Mesenchymal stem cell (in vitro differentiated cells and primary cell): Measurements from ENCODE around the gene AJAP1.

ENCODE experiments used
- DNase-seq: peaks from one replicate; pipeline ENCODE4 v3.0.0-alpha.2; 2013
- H2AFZ ChIP-seq: one replicate; pipeline ENCODE4 v1.6.1; 2013; ENCODE audit warnings: low read depth, mild to moderate bottlenecking, control low read depth, inconsistent platforms, low read length, moderate library complexity
- H2AK5ac ChIP-seq: 2 replicates; pipeline ENCODE4 v1.6.1; 2013; ENCODE audit warnings: low read length, moderate library complexity, mild to moderate bottlenecking, inconsistent platforms; ENCODE audit not compliant: severe bottlenecking
- H2BK120ac ChIP-seq: one replicate; pipeline ENCODE4 v1.6.1; 2013; ENCODE audit warnings: low read depth, mild to moderate bottlenecking, inconsistent platforms, low read length, moderate library complexity
- H2BK12ac ChIP-seq, 2 experiments: one replicate each; pipeline ENCODE4 v1.6.1; 2013; ENCODE audit warnings: inconsistent platforms in 2 of 2, low read length in 2 of 2, mild to moderate bottlenecking in 2 of 2, moderate library complexity in 2 of 2, control low read depth in 1 of 2
- H2BK15ac ChIP-seq: one replicate; pipeline ENCODE4 v1.6.1; 2013; ENCODE audit warnings: mild to moderate bottlenecking, low read depth, inconsistent platforms; ENCODE audit not compliant: poor library complexity, severe bottlenecking
- H2BK5ac ChIP-seq: 2 replicates; pipeline ENCODE4 v1.6.1; 2013; ENCODE audit warnings: low read depth, mild to moderate bottlenecking, low read length, control low read depth, inconsistent platforms; ENCODE audit not compliant: poor library complexity, severe bottlenecking
- H3K14ac ChIP-seq, 2 experiments: one replicate each; pipeline ENCODE4 v1.6.1; 2013; ENCODE audit warnings: inconsistent platforms in 2 of 2, low read length in 2 of 2, control low read depth in 1 of 2, mild to moderate bottlenecking in 1 of 2, moderate library complexity in 1 of 2
- H3K18ac ChIP-seq, 2 experiments: one replicate each; pipeline ENCODE4 v1.6.1; 2013; ENCODE audit warnings: inconsistent platforms in 2 of 2, low read length in 2 of 2, control low read depth in 1 of 2, low read depth in 1 of 2, mild to moderate bottlenecking in 1 of 2
- H3K23ac ChIP-seq, 2 experiments: one replicate each; pipeline ENCODE4 v1.6.1; 2013; ENCODE audit warnings: inconsistent platforms in 2 of 2, low read length in 2 of 2, mild to moderate bottlenecking in 2 of 2, moderate library complexity in 2 of 2, control low read depth in 1 of 2
- H3K27ac ChIP-seq: 2 replicates; pipeline ENCODE4 v1.5.1; 2013; ENCODE audit warnings: mild to moderate bottlenecking, moderate library complexity, low read length, control low read depth, inconsistent platforms; ENCODE audit not compliant: poor library complexity, severe bottlenecking
- H3K27me3 ChIP-seq, 2 experiments: 2 replicates each; pipeline versions ENCODE4 v1.6.1 to v1.7.0; 2013; ENCODE audit warnings: low read length in 2 of 2, mild to moderate bottlenecking in 2 of 2, moderate library complexity in 2 of 2, control low read depth in 1 of 2, inconsistent platforms in 1 of 2; ENCODE audit not compliant: control insufficient read depth in 1 of 2, insufficient read depth in 1 of 2
- H3K36me3 ChIP-seq, 2 experiments: 2 replicates each; pipeline versions ENCODE4 v1.6.1 to v1.7.0; 2013; ENCODE audit warnings: low read length in 2 of 2, control low read depth in 1 of 2, inconsistent platforms in 1 of 2, low read depth in 1 of 2, mild to moderate bottlenecking in 1 of 2; ENCODE audit not compliant: insufficient read depth in 2 of 2, control insufficient read depth in 1 of 2
- H3K4ac ChIP-seq, 2 experiments: one replicate each; pipeline ENCODE4 v1.6.1; 2013; ENCODE audit warnings: inconsistent platforms in 2 of 2, low read length in 2 of 2, mild to moderate bottlenecking in 2 of 2, moderate library complexity in 2 of 2, control low read depth in 1 of 2, low read depth in 1 of 2
- H3K4me1 ChIP-seq: 2 replicates; pipeline ENCODE4 v1.6.1; 2013; ENCODE audit warnings: low read depth, low read length, control low read depth; ENCODE audit not compliant: control insufficient read depth, insufficient read depth
- H3K4me2 ChIP-seq: 2 replicates; pipeline ENCODE4 v1.6.1; 2013; ENCODE audit warnings: low read length, mild to moderate bottlenecking, inconsistent platforms; ENCODE audit not compliant: poor library complexity, severe bottlenecking
- H3K4me3 ChIP-seq, 2 experiments: 2 replicates each; pipeline versions ENCODE4 v1.5.1 to v1.7.0; 2013; ENCODE audit warnings: low read length in 2 of 2, mild to moderate bottlenecking in 2 of 2, control low read depth in 1 of 2, low read depth in 1 of 2; ENCODE audit not compliant: insufficient read depth in 1 of 2
- H3K79me1 ChIP-seq: replicated peaks from 2 replicates; pipeline ENCODE4 v1.6.1; 2013; ENCODE audit warnings: mild to moderate bottlenecking, control low read depth, low read length, inconsistent platforms; ENCODE audit not compliant: poor library complexity, severe bottlenecking
- H3K9ac ChIP-seq: 2 replicates; pipeline ENCODE4 v1.7.0; 2013; ENCODE audit warnings: mild to moderate bottlenecking, low read length, moderate library complexity
- H3K9me3 ChIP-seq: 2 replicates; pipeline ENCODE4 v1.7.0; 2013; ENCODE audit warnings: mild to moderate bottlenecking, low read length; ENCODE audit not compliant: control insufficient read depth
- H4K8ac ChIP-seq: one replicate; pipeline ENCODE4 v1.6.1; 2013; ENCODE audit warnings: inconsistent platforms, mild to moderate bottlenecking, low read length, moderate library complexity
- H4K91ac ChIP-seq: one replicate; pipeline ENCODE4 v1.6.1; 2013; ENCODE audit warnings: mild to moderate bottlenecking, low read length, inconsistent platforms
- WGBS: methylation state at CpG from one replicate; pipeline ENCODE4 v1.1.7; 2013; ENCODE audit warnings: mixed read lengths; 5-methylcytosine and 5-hydroxymethylcytosine counted together

Gene AJAP1

GRCh38 chr1:4687943-4688342 lies 33.5 kb downstream of the AJAP1 start:
- H3K23ac ChIP-seq = no peak overlapping the region
- H3K4me3 ChIP-seq = no peak overlapping the region
- H3K4me2 ChIP-seq = no peak overlapping the region
- no peak overlapping the region for H3K18ac ChIP-seq
- no peaks in the 10 kb centered on the region for H3K9me3 ChIP-seq
- H2AFZ ChIP-seq = no peak overlapping the region
- H3K79me1 ChIP-seq = no peaks in the 10 kb centered on the region
- peaks cover 0 to 4% of the 10 kb centered on the region in 2 experiments for H3K27me3 ChIP-seq
- no peaks in the 10 kb centered on the region for H3K36me3 ChIP-seq
- no peak overlapping the region for H2BK12ac ChIP-seq
- no peak overlapping the region for H2BK5ac ChIP-seq
- H2BK15ac ChIP-seq = no peak overlapping the region
- no peak overlapping the region for H2AK5ac ChIP-seq
- H3K27ac ChIP-seq = no peak overlapping the region
- H4K91ac ChIP-seq = no peak overlapping the region
- WGBS = 88% methylated on average over 11 of the region's 11 CpGs
- no peak overlapping the region for H3K9ac ChIP-seq
- H3K4ac ChIP-seq = no peak overlapping the region
- DNase-seq = no peak
- no peak overlapping the region for H2BK120ac ChIP-seq
- H3K14ac ChIP-seq = no peak overlapping the region
- H4K8ac ChIP-seq = no peak overlapping the region
- H3K4me1 ChIP-seq = no peaks in the 10 kb centered on the region

GRCh38 chr1:4689271-4689935 lies 35.0 kb downstream of the AJAP1 start:
- DNase-seq = no peak
- H2AK5ac ChIP-seq = no peak overlapping the region
- no peak overlapping the region for H4K91ac ChIP-seq
- no peak overlapping the region for H3K23ac ChIP-seq
- H3K36me3 ChIP-seq = no peaks in the 10 kb centered on the region
- H3K4me1 ChIP-seq = no peaks in the 10 kb centered on the region
- no peak overlapping the region for H3K18ac ChIP-seq
- no peak overlapping the region for H3K4me2 ChIP-seq
- H3K27ac ChIP-seq = no peak overlapping the region
- H3K79me1 ChIP-seq = no peaks in the 10 kb centered on the region
- no peaks in the 10 kb centered on the region for H3K9me3 ChIP-seq
- H2BK5ac ChIP-seq = no peak overlapping the region
- no peak overlapping the region for H2BK12ac ChIP-seq
- H3K14ac ChIP-seq = no peak overlapping the region
- H3K4ac ChIP-seq = no peak overlapping the region
- 93% methylated on average over 24 of the region's 24 CpGs for WGBS
- H3K4me3 ChIP-seq = no peak overlapping the region
- H3K27me3 ChIP-seq = peaks cover 0 to 4% of the 10 kb centered on the region in 2 experiments
- no peak overlapping the region for H4K8ac ChIP-seq
- H2AFZ ChIP-seq = no peak overlapping the region
- H2BK15ac ChIP-seq = no peak overlapping the region
- H2BK120ac ChIP-seq = no peak overlapping the region
- no peak overlapping the region for H3K9ac ChIP-seq

GRCh38 chr1:4689941-4690635 lies 35.7 kb downstream of the AJAP1 start:
- H3K27me3 ChIP-seq = peaks cover 0 to 1% of the 10 kb centered on the region in 2 experiments
- no peak overlapping the region for H2AK5ac ChIP-seq
- H3K4me2 ChIP-seq = no peak overlapping the region
- H3K4me3 ChIP-seq = no peak overlapping the region
- no peak overlapping the region for H3K23ac ChIP-seq
- H3K27ac ChIP-seq = no peak overlapping the region
- H3K79me1 ChIP-seq = no peaks in the 10 kb centered on the region
- no peaks in the 10 kb centered on the region for H3K9me3 ChIP-seq
- no peak overlapping the region for H2AFZ ChIP-seq
- no peak overlapping the region for H3K4ac ChIP-seq
- H3K14ac ChIP-seq = no peak overlapping the region
- H3K36me3 ChIP-seq = no peaks in the 10 kb centered on the region
- no peak overlapping the region for H4K91ac ChIP-seq
- H2BK15ac ChIP-seq = no peak overlapping the region
- no peak overlapping the region for H4K8ac ChIP-seq
- no peak for DNase-seq
- H2BK5ac ChIP-seq = no peak overlapping the region
- no peak overlapping the region for H2BK12ac ChIP-seq
- no peak overlapping the region for H3K9ac ChIP-seq
- no peak overlapping the region for H2BK120ac ChIP-seq
- H3K4me1 ChIP-seq = no peaks in the 10 kb centered on the region
- no peak overlapping the region for H3K18ac ChIP-seq
- WGBS = 90% methylated on average over 19 of the region's 19 CpGs

GRCh38 chr1:4690951-4691675 lies 36.7 kb downstream of the AJAP1 start:
- Histone ChIP-seq H3K36me3 (no peaks in the 10 kb centered on the region), H2BK5ac (no peak overlapping the region), H3K23ac (no peak overlapping the region), H3K4me3 (no peak overlapping the region), H2BK120ac (no peak overlapping the region), H3K4me1 (no peaks in the 10 kb centered on the region), H3K4me2 (no peak overlapping the region), H3K79me1 (no peaks in the 10 kb centered on the region), H4K91ac (no peak overlapping the region), H3K9ac (no peak overlapping the region), H3K27me3 (no peaks in the 10 kb centered on the region), H2AFZ (no peak overlapping the region), H3K27ac (no peak overlapping the region), H3K4ac (no peak overlapping the region), H4K8ac (no peak overlapping the region), H3K14ac (no peak overlapping the region), H2BK12ac (no peak overlapping the region), H2AK5ac (no peak overlapping the region), H3K18ac (no peak overlapping the region), H3K9me3 (no peaks in the 10 kb centered on the region), H2BK15ac (no peak overlapping the region)
- no peak for DNase-seq
- 81% methylated on average over 19 of the region's 19 CpGs for whole genome bisulfite sequencing
